Fibroblast of the conjunctiva (primary cell): Measurements from ENCODE around the gene KIAA0513.

Experiments used
- DNase-seq: peaks from one replicate; pipeline ENCODE4 v3.0.0-alpha.2; 2010; ENCODE audit warnings: low read depth

Gene KIAA0513

GRCh38 chr16:85072076-85072860 is 44.7 kb downstream of the KIAA0513 start:
- DNase-seq = no peak

DNA sequence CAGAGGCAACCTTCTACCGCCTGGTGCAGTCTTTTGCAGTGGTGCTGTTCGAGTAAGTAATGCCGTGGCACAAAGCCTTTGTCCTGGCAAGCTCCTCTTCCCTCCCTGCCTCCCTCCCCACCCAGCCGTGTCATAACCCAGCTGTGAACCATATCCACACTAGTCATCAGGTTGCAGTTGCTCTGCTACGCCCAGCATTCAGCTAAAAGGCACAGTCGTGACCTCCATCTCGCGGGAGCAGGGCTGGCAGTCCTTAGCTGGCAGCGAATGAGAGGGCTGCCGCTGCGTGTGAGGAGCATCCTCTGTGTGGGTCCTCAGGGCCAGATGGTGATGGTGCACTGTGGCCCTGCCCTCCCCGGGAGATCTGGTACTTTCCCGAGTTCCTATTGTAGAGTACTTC is 45.4 kb downstream of the KIAA0513 start:
- peak; percentile 59 for DNase-seq

DNA sequence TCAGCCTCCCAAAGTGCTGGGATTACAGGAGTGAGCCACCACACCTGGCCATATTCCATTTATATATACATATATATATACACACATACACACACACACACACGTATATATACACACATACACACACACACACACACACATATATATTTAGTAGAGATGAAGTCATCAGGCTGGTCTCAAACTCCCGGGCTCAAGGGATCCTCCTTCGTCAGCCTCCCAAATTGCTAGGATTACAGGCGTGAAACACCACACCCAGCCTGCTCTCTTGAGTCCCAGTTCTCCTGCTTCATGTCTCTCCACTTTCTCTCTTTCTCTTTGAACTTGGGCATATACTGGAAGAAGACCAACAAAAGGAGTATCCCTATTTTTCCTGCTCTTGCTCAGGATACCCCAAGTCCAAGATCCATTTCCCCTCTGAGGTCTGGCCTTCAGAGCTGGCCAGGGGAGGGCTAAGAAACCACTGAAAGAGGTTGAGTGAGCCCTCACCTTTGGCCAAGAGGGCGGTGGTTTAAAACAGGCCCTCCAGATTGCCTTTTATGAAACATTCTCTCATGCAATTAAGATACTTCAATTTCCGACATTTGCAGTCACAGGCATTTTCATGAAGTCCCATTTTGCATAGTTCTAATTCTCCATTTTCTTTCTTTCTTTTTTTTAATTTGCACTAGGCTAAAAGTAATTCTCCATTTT is 46.8 kb downstream of the KIAA0513 start:
- no peak for DNase-seq

DNA sequence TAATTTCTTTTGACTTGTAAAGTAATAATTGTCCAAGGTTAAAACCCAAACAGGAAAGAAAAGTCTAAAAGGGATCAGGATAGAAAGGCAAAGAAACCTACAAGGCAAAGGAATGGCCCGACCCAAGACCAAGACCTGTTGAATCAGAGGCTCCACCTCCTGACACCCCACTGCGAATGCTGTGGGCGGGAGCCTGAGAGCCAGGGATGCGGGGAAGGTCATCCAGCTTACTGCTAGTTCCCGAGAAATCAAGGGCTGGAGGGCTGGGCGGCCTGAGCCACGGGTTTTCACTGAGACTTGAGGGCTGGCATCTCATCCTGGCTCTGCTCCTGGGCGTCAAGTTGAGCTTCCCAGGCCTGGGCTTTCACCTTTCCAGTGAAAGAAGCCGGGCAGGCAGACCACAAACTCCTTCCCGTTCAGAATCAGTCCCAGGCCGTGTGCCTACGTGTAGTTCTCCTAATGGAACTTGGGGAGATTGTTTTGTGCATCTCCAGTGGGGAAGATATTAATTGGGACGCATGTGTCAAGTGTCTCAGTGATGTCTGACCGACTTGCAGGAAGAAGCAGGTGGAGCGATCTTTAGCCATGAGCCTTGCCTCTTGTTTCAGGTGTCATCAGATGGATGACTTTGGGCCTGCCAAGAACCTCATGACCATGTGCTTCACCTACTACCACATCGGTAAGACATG is 47.8 kb downstream of the KIAA0513 start:
- no peak for DNase-seq

DNA sequence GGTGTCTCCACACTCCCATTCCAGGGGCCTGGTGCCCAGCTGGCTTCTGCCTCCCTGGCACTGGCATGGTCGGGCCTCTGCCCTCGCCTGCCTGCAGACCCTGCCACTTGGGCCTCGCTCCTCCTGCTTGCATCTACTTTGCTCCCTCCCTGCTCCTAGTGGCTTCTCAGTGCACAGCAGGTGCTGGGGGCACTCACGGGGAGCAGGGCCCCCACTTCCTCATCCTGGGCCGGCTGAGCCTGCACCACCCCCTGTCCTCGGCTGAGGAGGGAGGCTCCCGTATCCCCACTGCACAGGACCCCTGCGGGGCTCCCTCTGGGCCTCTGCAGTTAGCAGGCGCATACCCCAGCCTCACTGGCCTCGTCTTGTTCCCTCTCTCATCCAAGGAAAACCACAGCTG is 49.4 kb downstream of the KIAA0513 start:
- no peak for DNase-seq

DNA sequence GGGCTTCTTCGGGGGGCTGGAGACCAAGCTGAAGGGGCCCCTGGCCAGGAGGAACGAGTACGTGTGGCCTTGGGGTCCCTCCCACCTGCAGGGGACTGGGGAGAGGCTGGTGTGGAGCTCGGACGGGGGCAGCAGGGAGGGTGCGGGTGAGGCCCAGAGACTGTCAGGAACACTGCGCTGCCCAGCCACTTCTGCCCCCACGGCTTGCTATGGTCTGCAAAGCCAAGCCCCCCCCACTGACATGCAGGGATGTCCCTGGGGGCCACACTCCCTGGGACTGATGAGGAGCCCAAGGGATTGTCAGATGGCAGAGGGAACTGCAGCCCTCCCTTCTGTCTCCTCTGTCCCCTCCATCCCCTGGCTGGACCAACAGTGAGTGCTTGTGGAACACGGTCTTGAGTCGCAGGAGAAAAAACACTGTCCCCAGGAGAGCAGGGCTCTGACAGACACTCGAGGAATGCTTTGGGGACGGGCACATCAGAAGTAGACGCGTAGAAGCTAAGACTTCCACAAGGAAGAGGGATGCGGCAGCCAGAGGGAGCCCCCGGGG is 50.1 kb downstream of the KIAA0513 start:
- DNase-seq = no peak

DNA sequence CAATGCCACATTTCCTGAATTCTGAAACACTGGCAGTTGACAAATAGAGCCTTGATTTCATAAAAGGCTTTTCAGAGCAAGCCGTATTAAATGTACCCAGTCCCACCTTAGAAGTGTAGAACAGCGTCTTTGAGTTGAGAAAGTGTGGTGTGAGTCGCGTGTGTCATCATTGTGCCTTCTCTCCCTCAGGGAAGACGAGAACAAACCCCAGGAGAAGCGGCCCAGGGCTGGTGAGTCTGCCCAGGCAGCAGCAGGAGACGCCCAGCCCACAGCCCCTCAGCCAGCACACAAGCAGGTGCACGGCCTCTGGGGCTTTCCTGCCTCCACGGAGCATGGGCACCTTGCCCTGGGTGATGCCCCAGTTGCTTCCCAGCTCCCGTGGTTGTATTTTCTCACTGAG is 50.6 kb downstream of the KIAA0513 start:
- no peak for DNase-seq

- no peak for DNase-seq
Measured at GRCh38 chr16:85078952-85079351, 51.4 kb downstream of the KIAA0513 start.

DNA sequence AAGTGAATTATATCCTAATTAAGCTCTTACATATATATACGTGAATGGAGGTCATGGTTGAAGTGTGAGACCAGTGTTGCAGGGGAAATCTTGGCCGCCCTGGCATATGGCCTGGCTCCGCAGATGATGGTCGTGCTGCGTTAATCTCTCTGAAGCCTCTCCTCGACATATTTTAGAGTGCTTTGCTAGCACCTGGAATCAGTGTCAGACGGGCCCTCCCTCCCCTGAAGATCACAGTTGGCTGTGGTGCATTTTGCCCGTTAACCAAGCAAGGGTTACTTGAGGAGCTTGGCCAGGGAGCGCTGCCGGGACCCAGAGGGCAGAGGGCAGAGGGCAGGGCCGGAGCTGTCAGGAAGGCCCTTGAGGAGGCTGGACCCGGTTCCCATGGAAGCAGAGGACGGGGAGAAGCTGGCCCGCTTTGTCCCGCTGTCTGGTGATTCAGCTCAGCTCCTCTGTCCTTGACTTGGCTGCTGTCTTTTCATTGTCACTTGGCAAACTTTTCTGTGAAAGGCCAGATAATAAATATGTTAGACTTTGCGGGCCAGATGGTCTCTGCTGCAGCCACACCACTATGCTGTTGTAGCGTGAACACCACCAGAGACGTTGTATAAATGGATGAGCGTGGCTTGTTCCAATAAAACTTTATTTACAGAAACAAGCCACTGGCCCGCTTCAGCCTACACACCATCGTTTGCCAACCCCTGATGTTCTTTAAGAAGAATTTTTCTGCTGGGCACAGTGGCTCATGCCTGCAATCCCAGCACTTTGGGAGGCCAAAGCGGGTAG is 52.4 kb downstream of the KIAA0513 start:
- no peak for DNase-seq

- DNase-seq = no peak
Measured at GRCh38 chr16:85081038-85081437, 53.4 kb downstream of the KIAA0513 start.

GRCh38 chr16:85081765-85082164 is 54.2 kb downstream of the KIAA0513 start:
- no peak for DNase-seq

DNA sequence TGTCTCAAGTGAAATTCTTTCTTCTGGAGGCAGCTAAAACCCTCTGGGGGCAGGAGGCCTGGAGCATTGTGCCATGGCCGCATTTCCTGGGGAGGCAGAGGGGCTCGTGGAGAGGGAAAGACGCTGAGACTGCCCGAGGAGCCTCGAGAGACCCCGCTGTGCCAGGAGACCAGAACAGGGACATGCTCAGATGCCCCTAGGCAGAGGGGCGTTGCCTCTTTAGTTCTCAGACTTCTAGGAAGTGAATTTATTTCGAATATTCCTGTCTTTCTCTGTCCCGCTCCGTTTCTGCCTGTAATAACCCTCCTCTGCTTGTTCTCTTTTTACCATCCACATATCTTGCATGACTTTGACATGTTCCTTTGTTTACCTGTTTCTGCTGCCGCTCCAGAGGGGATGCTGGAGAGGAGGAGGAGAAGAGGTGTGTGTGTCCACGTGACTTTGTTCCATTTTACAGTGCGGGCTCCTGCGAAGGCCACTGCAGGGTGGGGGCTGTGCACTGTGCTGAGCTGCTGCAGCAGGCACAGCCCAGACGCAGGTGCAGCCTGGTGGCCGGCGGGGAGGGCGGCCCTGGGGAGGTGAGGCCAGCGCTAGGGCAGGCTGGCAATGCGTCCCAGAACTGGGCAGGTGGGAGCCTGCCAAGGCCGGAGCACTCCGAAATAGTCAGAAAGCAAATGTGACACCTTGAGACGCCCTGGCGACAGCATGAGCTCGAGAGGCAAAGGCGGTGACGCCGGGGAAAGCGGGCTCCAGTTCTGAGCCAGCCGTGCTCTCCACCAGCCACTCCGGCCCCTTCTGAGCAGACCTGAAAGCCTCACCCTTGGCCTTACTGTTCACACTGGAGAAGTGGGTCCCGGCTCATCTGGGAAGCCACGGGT is 54.8 kb downstream of the KIAA0513 start:
- no peak for DNase-seq

DNA sequence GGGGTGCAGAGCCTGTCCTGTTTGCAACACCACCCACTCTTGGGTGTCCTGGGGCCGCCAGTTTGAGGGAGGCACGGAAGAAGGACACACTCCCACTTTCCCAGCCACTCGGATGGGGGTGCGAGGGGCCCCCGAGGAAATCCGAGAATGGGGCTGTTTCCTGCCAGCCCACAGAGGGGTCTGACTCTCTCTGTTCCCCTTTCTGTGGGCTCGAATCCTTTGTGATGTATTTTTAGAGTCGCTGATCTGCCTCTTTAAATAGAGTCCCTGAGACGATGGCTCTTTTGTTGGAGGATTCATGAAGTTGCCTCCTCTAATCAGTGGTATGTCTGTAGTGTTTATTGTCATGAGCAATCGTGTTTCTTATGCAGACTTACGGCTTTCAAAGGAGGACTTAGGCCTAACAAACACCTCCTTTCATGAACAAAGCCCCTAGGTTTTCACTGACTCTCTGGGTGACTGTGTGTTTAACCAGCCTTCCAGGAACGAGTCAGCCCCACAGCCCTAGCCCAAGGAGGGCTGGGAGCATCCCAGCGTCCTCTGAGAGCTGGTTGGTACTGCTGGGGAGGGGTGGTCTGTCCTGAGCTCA is 55.5 kb downstream of the KIAA0513 start:
- DNase-seq = no peak

GRCh38 chr16:85084841-85085510 is 57.4 kb downstream of the KIAA0513 start:
- DNase-seq = no peak

DNA sequence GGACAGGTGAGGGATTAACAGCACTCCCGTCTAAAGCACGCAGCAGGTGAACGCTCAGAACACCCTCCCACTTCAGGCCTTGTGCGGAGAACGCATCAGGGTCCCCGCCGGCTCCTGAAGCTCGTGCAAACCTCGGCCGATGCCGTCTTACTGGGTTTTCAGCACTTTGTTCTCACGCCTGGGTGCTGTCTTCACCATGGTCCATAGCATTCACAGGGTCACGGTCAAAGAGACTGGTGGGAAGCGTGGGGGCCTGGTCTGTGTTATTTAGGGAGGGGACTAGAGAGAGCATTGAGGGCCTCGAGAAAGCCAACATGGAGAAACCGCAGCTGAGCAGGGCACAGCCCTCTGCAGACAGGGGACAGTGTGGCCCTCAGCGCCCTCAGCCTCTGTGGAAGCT is 58.1 kb downstream of the KIAA0513 start:
- DNase-seq = no peak

DNA sequence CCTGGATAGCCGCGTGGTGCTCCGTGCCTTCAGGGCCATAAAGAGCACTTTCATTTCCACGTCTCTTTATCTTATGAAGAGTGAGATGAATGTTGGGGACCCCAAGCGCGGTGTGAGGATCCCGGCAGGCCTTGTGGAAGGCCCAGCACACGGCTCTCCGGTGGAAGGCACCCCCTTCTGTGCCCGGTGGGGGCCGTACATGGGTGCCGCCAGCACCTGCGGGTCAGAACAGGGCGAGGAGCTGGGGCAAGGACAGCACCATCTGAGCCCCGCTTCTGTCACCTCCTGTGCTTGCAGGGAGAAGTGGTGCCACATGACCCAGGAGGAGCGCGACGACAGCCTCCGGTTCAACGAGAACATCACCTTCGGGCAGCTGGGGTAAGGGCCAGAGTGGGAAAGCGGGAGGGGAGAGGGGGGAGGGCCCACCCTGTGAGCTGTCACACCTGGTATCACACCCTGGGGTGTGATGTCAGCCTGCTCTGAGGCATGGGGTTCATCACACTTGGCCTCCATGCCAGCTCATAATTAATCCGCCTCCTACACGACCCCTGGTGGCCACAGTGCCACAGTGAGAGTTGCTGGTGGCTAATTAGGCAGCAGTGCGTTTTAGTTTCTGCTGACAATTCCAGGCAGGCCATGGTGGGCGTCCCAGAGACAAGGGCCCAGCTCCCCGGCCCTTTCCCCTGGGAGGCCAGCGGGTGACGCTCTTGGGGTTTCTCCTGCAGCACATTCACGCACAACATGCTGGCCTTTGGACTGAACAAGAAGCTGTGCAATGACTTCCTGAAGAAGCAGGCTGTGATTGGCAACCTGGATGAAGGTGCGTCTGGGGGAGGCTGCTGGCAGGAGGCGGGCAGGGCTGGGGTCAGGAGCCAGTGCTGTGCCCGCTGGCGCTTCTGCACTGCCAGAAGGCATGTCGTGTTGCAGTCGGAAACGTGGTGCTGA is 59.0 kb downstream of the KIAA0513 start:
- DNase-seq = peak; percentile 37

- no peak for DNase-seq
Measured at GRCh38 chr16:85087899-85088569, 60.4 kb downstream of the KIAA0513 start.

DNA sequence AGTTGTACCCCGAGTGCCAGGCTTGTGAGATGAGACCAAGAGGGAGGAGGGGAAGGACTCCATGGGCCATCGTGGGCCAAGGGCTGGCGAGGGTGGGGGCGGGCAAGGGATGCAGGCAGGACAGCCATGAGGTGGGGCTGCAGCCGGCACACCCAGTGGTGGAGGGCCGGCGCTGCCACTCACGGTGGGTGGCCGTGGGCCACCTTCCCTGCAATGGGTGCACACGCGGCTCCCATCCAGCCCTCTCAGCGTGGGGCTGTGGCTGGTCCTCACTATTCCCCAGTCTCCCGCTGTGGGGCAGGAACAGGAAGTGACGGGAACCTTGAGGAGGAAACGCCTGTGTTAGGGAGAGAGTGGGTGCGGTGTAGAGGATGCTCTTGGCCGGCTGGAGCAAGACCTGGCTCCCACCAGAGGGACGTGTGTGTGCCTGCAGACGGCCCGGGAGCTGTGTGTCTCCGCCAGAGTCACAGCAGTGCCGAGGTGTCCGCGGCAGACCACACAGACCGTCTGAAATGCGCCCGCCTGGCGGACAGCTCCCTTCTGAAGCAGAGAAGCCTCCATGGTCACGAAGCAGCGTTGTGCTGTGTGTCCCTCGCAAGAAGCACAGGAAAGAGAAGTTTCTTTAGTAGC is 61.1 kb downstream of the KIAA0513 start:
- no peak for DNase-seq
